ENCODE data around the gene GDF15.
"Not testable (repeated sequence)": the region's sequence is repeated elsewhere in the genome, so short reads cannot be mapped to it uniquely, and the experiment has no call there.

GDF15 gene

GRCh38 chr19:18361646-18362045, 24.3 kb upstream of the GDF15 start:
- H3K27me3 ChIP-seq (ENCODE audit: insufficient read depth, low read length, poor library complexity, severe bottlenecking): no peaks in the 10 kb centered on the region
- no peak overlapping the region for H2AFZ ChIP-seq (ENCODE audit: low read length)
- TF ChIP-seq EZH2phosphoT487 (IDR thresholded peaks at IDR 0.05; ENCODE audit: borderline replicate concordance) (no peak), CTCF (conservative IDR thresholded peaks at IDR 0.05; ENCODE audit: low read length) (no peak)
- no peak overlapping the region for H3K9ac ChIP-seq (ENCODE audit: low read depth, low read length, poor library complexity, severe bottlenecking)
- no peak overlapping the region for H3K4me3 ChIP-seq (ENCODE audit: low read length, poor library complexity, severe bottlenecking)
- no peak overlapping the region for H3K4me2 ChIP-seq (ENCODE audit: low read depth, low read length, poor library complexity, severe bottlenecking)
- no peaks in the 10 kb centered on the region for H3F3A ChIP-seq (ENCODE audit: low read depth)
- H3K9me2 ChIP-seq (replicated peaks; ENCODE audit: low read depth, low read length): no peaks in the 10 kb centered on the region
- H3K4me1 ChIP-seq (ENCODE audit: insufficient read depth, low read length, poor library complexity, severe bottlenecking): peaks cover 7% of the 10 kb centered on the region
- no peaks in the 10 kb centered on the region for H3K79me2 ChIP-seq (ENCODE audit: insufficient read depth, low read length)
- peaks cover 65% of the 10 kb centered on the region; the same call in 1 of the 2 replicates for H3K36me3 ChIP-seq (ENCODE audit: insufficient read depth, low read length)
- no peaks in the 10 kb centered on the region for H3K9me3 ChIP-seq (ENCODE audit: insufficient read depth, low read depth, low read length)
- no peaks in the 10 kb centered on the region for H4K20me1 ChIP-seq (ENCODE audit: insufficient read depth, low read length, poor library complexity, severe bottlenecking)

GRCh38 chr19:18362934-18363542, 22.9 kb upstream of the GDF15 start:
- no peak overlapping the region for H3K9ac ChIP-seq (ENCODE audit: low read depth, low read length, poor library complexity, severe bottlenecking)
- H3K79me2 ChIP-seq (ENCODE audit: insufficient read depth, low read length): no peaks in the 10 kb centered on the region
- H4K20me1 ChIP-seq (ENCODE audit: insufficient read depth, low read length, poor library complexity, severe bottlenecking): no peaks in the 10 kb centered on the region
- H3K4me1 ChIP-seq (ENCODE audit: insufficient read depth, low read length, poor library complexity, severe bottlenecking): peaks cover 7% of the 10 kb centered on the region
- H2AFZ ChIP-seq (ENCODE audit: low read length): no peak overlapping the region
- no peak overlapping the region for H3K4me2 ChIP-seq (ENCODE audit: low read depth, low read length, poor library complexity, severe bottlenecking)
- no peaks in the 10 kb centered on the region for H3F3A ChIP-seq (ENCODE audit: low read depth)
- peaks cover 51% of the 10 kb centered on the region; the same call in 1 of the 2 replicates for H3K36me3 ChIP-seq (ENCODE audit: insufficient read depth, low read length)
- no peaks in the 10 kb centered on the region for H3K9me2 ChIP-seq (replicated peaks; ENCODE audit: low read depth, low read length)
- TF ChIP-seq EZH2phosphoT487 (IDR thresholded peaks at IDR 0.05; ENCODE audit: borderline replicate concordance): no peak
- TF ChIP-seq CTCF (conservative IDR thresholded peaks at IDR 0.05; ENCODE audit: low read length): no peak
- no peak overlapping the region for H3K4me3 ChIP-seq (ENCODE audit: low read length, poor library complexity, severe bottlenecking)
- no peaks in the 10 kb centered on the region for H3K27me3 ChIP-seq (ENCODE audit: insufficient read depth, low read length, poor library complexity, severe bottlenecking)
- H3K9me3 ChIP-seq (ENCODE audit: insufficient read depth, low read depth, low read length): no peaks in the 10 kb centered on the region

GRCh38 chr19:18363787-18364186, 22.2 kb upstream of the GDF15 start:
- peaks cover 43% of the 10 kb centered on the region; the same call in 1 of the 2 replicates for H3K36me3 ChIP-seq (ENCODE audit: insufficient read depth, low read length)
- no peak overlapping the region for H3K4me2 ChIP-seq (ENCODE audit: low read depth, low read length, poor library complexity, severe bottlenecking)
- H4K20me1 ChIP-seq (ENCODE audit: insufficient read depth, low read length, poor library complexity, severe bottlenecking): no peaks in the 10 kb centered on the region
- no peaks in the 10 kb centered on the region for H3K27me3 ChIP-seq (ENCODE audit: insufficient read depth, low read length, poor library complexity, severe bottlenecking)
- H2AFZ ChIP-seq (ENCODE audit: low read length): no peak overlapping the region
- no peaks in the 10 kb centered on the region for H3F3A ChIP-seq (ENCODE audit: low read depth)
- H3K9me2 ChIP-seq (replicated peaks; ENCODE audit: low read depth, low read length): no peaks in the 10 kb centered on the region
- H3K9ac ChIP-seq (ENCODE audit: low read depth, low read length, poor library complexity, severe bottlenecking): no peak overlapping the region
- TF ChIP-seq EZH2phosphoT487 (IDR thresholded peaks at IDR 0.05; ENCODE audit: borderline replicate concordance): no peak
- TF ChIP-seq CTCF (conservative IDR thresholded peaks at IDR 0.05; ENCODE audit: low read length): no peak
- no peaks in the 10 kb centered on the region for H3K79me2 ChIP-seq (ENCODE audit: insufficient read depth, low read length)
- H3K9me3 ChIP-seq (ENCODE audit: insufficient read depth, low read depth, low read length): no peaks in the 10 kb centered on the region
- peaks cover 7% of the 10 kb centered on the region for H3K4me1 ChIP-seq (ENCODE audit: insufficient read depth, low read length, poor library complexity, severe bottlenecking)
- no peak overlapping the region for H3K4me3 ChIP-seq (ENCODE audit: low read length, poor library complexity, severe bottlenecking)

- not testable (repeated sequence) for H3K9me3 ChIP-seq (ENCODE audit: insufficient read depth, low read depth, low read length); H3F3A ChIP-seq (ENCODE audit: low read depth); H4K20me1 ChIP-seq (ENCODE audit: insufficient read depth, low read length, poor library complexity, severe bottlenecking); H3K9ac ChIP-seq (ENCODE audit: low read depth, low read length, poor library complexity, severe bottlenecking); H3K27me3 ChIP-seq (ENCODE audit: insufficient read depth, low read length, poor library complexity, severe bottlenecking); H3K4me2 ChIP-seq (ENCODE audit: low read depth, low read length, poor library complexity, severe bottlenecking); H3K9me2 ChIP-seq (replicated peaks; ENCODE audit: low read depth, low read length); H3K4me3 ChIP-seq (ENCODE audit: low read length, poor library complexity, severe bottlenecking); H3K4me1 ChIP-seq (ENCODE audit: insufficient read depth, low read length, poor library complexity, severe bottlenecking); H3K79me2 ChIP-seq (ENCODE audit: insufficient read depth, low read length); H2AFZ ChIP-seq (ENCODE audit: low read length)
- peaks cover 38% of the 10 kb centered on the region; the same call in 1 of the 2 replicates for H3K36me3 ChIP-seq (ENCODE audit: insufficient read depth, low read length)
These were observed 21.6 kb upstream of the GDF15 start for GRCh38 chr19:18364277-18364825.

Data from Loucy (cell line).